T-helper 9 cell (primary cell): ENCODE results near the gene KCNG1.
A peak's percentile ranks its signal among the peaks of the same experiment; 100 is the strongest.
"Not testable (repeated sequence)": the region's sequence is repeated elsewhere in the genome, so short reads cannot be mapped to it uniquely, and the experiment has no call there.

Source experiments
- DNase-seq: peaks from one replicate; pipeline ENCODE4 v3.0.0-alpha.2; 2020

KCNG1 gene

GRCh38 chr20:50981714-50982048, 41.2 kb downstream of the KCNG1 start:
- no peak for DNase-seq

DNA sequence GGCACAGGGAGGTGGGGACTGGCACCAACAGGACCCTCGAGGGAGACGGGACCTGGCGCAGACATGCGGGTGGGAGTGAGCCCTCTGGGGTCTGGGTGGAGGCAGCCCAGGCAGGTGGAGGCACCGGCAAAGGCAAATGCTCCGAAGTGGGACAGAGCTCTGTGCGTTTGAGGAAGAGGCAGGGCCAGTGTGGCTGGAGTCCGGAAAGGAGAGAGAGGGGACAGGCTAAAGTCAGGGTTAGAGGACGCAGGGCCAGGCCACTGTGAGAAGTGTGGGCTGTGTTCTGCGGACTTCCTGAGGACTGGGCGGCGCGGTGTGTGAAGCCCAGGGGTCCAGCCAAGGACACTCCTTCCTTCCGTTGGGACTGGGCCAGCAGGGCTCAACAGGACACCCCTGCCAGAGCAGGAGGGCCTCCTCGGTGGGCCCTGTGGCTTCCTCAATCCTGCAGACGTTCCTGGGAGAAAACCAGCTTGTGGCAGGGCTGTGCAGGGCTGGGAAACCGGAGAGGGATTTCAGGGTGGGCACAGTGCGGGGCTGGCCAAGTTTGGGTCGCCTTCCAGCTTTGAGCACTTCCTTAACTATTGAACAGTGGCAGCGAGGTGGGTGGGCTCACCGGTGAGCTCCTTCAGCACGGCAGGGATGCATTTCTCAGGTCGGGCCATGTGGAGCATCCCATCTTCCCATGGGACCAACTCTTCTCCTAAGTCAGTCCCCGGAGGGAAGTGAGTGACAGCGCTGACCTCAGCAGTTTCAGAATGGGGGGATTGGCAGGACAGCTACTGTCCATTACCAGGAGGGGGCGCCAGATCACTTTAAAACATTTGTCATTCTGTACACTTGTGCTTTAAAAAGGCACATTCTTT, 41.8 kb downstream of the KCNG1 start:
- peak; percentile 62 for DNase-seq

GRCh38 chr20:50980071-50980681, 42.7 kb downstream of the KCNG1 start:
- DNase-seq, result no peak

GRCh38 chr20:50978533-50978932, 44.4 kb downstream of the KCNG1 start:
- DNase-seq, result not testable (repeated sequence)

- DNase-seq, result no peak
Measured at GRCh38 chr20:50977066-50978021, 45.6 kb downstream of the KCNG1 start.

DNA sequence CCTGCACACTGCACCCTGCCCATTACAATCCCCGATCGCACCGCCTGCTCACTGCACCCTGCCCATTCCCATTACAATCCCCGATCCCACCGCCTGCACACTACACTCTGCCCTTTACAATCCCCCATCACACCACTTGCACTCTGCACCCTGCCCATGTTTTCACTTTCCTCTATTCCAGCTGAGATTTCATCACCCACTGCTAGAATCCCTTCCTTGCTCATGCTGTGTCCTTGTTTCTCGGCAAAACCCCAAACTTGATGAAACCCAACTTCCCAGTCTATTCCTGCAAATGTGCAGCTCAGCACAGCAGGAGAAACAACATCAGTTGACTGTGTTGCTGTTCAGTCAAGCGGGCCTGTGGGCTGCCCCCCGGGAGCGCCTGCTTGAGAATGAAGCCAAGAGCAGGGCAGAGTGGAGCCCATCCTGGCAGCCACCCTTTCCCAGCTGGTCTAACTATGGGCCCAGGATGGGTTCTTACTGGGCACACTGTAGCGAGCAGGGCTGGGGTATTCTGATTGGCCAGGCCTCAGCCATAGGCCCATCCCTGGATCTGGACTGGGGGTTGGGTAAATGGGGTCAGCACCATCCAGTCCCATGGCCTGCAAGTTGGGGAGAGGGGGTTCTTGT, 47.1 kb downstream of the KCNG1 start:
- no peak for DNase-seq

DNA sequence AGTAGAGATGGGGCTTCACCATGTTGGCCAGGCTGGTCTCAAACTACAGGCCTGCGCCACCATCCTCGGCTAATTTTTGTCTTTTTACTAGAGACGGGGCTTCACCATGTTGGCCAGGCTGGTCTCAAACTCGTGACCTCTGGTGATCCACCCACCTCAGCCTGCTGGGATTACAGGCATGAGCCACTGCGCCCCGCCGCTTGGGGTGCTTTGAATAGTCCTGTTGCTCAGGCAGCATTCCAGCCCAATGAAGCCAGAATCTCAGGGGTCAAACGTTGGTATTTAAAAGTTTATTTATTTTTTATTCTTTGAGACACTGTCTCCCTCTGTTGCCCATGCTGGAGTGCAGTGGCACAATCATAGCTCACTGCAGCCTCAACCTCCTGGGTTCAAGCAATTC, 53.0 kb downstream of the KCNG1 start:
- DNase-seq, result no peak

GRCh38 chr20:50969435-50969834, 53.5 kb downstream of the KCNG1 start:
- DNase-seq, result no peak

GRCh38 chr20:50968289-50968688, 54.6 kb downstream of the KCNG1 start:
- no peak for DNase-seq

DNA sequence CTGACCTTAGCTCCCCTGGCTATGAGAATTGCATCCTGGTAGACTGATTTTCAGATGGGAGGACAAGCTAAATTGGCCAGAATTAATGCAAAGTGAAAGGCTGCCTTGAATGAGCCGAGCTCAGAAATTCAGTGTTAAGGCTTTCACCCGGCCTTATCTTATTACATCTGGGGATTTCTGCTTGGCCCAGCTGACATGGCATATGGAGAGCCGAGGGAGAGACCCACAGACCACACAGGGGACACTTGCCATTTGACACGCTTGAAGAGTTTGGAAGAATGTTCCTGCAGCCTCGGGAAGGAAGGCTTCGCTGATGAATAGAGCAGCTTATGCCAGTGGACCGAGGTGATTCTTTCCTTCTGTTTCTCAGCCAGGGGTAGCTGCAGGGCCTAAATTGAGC, 55.3 kb downstream of the KCNG1 start:
- no peak for DNase-seq

DNA sequence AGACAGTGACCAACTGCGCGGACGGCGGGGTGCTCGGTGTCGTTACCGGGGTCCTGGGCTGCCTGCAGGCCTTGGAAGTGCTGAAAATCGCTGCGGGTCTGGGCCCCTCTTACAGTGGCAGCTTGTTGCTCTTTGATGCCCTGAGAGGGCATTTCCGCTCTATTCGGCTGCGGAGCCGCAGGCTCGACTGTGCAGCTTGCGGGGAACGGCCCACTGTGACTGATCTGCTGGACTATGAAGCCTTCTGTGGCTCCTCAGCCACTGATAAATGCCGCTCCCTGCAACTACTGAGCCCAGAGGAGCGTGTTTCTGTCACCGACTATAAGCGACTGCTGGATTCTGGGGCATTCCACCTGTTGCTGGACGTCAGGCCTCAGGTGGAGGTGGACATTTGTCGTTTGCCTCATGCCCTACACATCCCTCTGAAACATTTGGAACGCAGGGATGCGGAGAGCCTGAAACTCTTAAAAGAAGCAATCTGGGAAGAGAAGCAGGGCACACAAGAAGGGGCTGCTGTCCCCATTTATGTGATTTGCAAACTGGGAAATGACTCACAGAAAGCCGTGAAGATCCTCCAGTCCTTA, 63.3 kb downstream of the KCNG1 start:
- DNase-seq, result no peak

DNA sequence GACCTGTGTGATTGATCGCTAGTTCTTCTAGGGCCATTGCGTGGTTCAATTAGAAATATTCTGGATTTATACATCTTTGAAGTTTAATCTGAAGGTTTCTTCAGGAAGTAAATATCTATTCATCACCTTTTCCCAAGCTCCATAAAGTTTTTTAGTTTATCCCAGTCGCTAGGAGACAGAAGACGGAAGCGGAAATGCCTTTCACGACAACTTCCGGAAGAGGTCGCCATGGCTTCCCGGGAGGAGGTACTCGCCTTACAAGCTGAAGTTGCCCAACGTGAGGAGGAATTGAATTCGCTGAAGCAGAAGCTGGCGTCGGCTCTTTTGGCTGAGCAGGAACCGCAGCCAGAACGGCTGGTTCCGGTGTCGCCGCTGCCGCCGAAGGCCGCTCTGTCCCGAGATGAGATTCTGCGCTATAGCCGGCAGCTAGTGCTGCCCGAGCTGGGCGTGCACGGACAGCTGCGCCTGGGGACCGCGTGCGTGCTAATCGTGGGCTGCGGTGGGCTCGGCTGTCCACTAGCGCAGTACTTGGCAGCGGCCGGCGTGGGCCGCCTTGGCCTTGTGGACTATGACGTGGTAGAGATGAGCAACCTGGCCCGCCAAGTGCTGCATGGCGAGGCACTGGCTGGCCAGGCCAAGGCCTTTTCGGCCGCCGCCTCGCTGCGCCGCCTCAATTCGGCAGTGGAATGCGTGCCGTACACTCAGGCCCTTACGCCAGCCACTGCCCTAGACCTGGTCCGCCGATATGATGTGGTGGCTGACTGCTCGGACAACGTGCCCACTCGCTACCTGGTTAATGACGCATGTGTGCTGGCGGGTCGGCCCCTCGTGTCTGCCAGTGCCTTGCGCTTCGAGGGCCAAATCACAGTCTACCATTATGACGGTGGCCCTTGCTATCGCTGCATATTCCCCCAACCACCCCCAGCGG, 64.0 kb downstream of the KCNG1 start, which contains the start of gene MOCS3:
MOCS3 (plus strand) TSS at position 204 of the 928 bp plus-strand sequence; CDS start at position 229, 25 bp downstream.
- DNase-seq, result peak; percentile 73

DNA sequence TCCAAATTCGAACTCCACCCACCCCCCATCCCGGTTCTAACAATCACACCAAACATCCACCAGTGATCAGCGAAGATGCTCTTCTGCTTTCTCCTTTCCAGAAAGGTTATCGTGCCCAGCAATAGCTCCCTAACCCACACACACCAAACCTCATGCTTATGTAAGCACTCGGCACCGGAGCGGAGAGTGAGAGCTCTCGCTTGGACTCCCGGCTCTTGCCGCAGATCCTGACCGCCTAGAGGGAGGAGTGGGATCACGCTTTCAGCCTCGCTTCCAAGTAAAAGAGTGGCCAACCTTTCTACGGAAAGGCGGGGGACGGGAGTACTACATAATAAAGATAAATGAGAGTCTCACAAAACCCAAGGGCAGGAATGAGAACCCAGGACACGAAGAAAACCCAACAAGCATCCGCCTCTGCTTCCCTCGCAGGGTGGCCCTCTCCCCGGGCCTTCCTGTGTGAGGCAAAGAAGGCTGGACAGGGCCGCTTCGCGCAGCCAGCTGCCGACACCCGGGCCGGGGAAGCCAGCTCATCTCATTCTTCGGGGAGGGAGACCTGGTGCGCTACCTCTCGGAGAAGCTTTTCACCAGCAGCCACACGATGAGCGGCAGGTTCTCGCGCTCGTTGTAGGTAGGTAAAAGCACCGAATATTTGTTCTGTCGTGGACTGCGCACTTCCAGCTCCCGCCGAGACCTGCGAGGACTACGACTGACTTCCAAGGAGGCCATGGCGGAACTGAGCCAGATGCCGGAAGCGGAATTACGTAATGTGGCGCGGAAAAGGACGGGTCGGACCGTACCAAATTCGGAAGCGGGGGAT, 64.9 kb downstream of the KCNG1 start, which contains the start of gene DPM1:
DPM1 (minus strand) TSS at position 735 of the 817 bp plus-strand sequence; CDS start at position 726, 9 bp downstream.
- DNase-seq, result peak; percentile 85

- no peak for DNase-seq
Measured at GRCh38 chr20:50957276-50957675, 65.6 kb downstream of the KCNG1 start.

- DNase-seq, result no peak
Measured at GRCh38 chr20:50953821-50954220, 69.1 kb downstream of the KCNG1 start.
